ENCODE results near the gene IFNAR1.

DNA sequence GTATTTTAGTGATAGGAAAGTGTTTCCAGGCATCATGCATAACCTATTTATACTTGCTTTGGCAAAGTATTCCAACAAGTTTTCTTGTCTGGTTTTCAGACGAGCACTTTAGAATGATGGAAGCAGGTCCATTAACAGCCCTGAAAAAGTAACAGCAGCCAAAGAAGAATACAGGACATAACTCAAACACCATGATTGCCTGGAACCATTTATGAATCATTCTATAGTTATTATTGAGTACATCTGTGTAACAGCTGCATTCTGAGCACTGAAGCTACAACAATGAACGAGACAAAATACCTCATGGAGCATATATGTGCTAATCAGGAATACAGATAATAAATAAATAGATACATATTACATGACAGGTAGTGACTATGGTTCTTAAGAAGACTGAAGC is 46.0 kb upstream of the IFNAR1 start:
- no peak for TF ChIP-seq POLR2A (IDR thresholded peaks at IDR 0.05; ENCODE audit: low read length)
- no peak for TF ChIP-seq GATA1 (IDR thresholded peaks at IDR 0.05; ENCODE audit: low read depth, low read length)

Measured in erythroblast (primary cell).